Astrocyte (in vitro differentiated cells and primary cell): ENCODE results near the gene KCNQ1OT1.

Experiments
- CTCF ChIP-seq: IDR thresholded peaks from 2 replicates; pipeline ENCODE4 v1.5.1; 2011; ENCODE audit warnings: low read depth, mild to moderate bottlenecking, inconsistent platforms, low read length, moderate library complexity; ENCODE audit not compliant: insufficient read depth
- EZH2 ChIP-seq: IDR thresholded peaks from 2 replicates; pipeline ENCODE4 v1.6.1; 2012; ENCODE audit warnings: mild to moderate bottlenecking, low read length, inconsistent platforms; ENCODE audit not compliant: insufficient read depth

- TF ChIP-seq CTCF (no peak), EZH2 (no peak)
Measured at GRCh38 chr11:2681408-2682145, 18.2 kb downstream of the KCNQ1OT1 start.
